RWPE1 (cell line): ENCODE results near the gene ACBD5.
A peak's percentile ranks its signal among the peaks of the same experiment; 100 is the strongest.
"Not testable (repeated sequence)": the region's sequence is repeated elsewhere in the genome, so short reads cannot be mapped to it uniquely, and the experiment has no call there.

Experiments used
- CTCF ChIA-PET: fragments of 350-600 bp; sonication (Branson Sonifier 250); formaldehyde crosslinking; extraction: SDS; loops from one replicate; lab custom pipeline; 2021; lab: Yijun Ruan, JAX
- POLR2A ChIA-PET: fragments of 400-600 bp; formaldehyde crosslinking; extraction: SDS; loops from one replicate; lab custom pipeline; 2020; ENCODE audit warnings: antibody characterized with exemption; ENCODE audit not compliant: low non-redundant PET; lab: Yijun Ruan, JAX
- DNase-seq: peaks from one replicate; pipeline ENCODE4 v3.0.0; 2012; ENCODE audit warnings: low spot score
- H3K27ac ChIP-seq: fragments of 450-650 bp; 2 replicates; pipeline ENCODE4 v1.5.1; 2017
- CTCF ChIP-seq: fragments of 450-650 bp; conservative IDR thresholded peaks from 2 replicates; pipeline ENCODE4 v1.5.1; 2017; ENCODE audit warnings: low read depth, mild to moderate bottlenecking

ACBD5 gene

GRCh38 chr10:27188897-27189296 is 51.7 kb downstream of the ACBD5 start:
- TF ChIP-seq CTCF, result no peak
- no peak overlapping the region for H3K27ac ChIP-seq
- ChIA-PET POLR2A (no interaction called here), CTCF (no interaction called here)
- no peak for DNase-seq

GRCh38 chr10:27188259-27188658 is 52.3 kb downstream of the ACBD5 start:
- no peak for TF ChIP-seq CTCF
- ChIA-PET POLR2A (no interaction called here), CTCF (no interaction called here)

GRCh38 chr10:27169849-27170248 is 70.7 kb downstream of the ACBD5 start:
- POLR2A ChIA-PET, result no interaction called here
- DNase-seq, result no peak
- H3K27ac ChIP-seq, result no peak overlapping the region
- TF ChIP-seq CTCF, result no peak
- CTCF ChIA-PET, result no interaction called here

More at GRCh38 chr10:27188259-27188658, 52.3 kb downstream of the ACBD5 start:
- H3K27ac ChIP-seq, result no peak overlapping the region
- no peak for DNase-seq

GRCh38 chr10:27158421-27158820 is 82.2 kb downstream of the ACBD5 start:
- CTCF ChIA-PET, result interaction anchor here (0.6 kb wide), 2 partner anchors 100 to 166 kb away, joined by 3 read pairs; no protein-coding TSS in a partner anchor
- no peak overlapping the region for H3K27ac ChIP-seq
- no peak for DNase-seq
- POLR2A ChIA-PET, result interaction anchor here (0.5 kb wide), 1 partner anchor 83 kb away, joined by 6 read pairs; no protein-coding TSS in a partner anchor
- no peak for TF ChIP-seq CTCF

- no peak for DNase-seq
- TF ChIP-seq CTCF, result no peak
- peak overlapping the region; percentile 94 for H3K27ac ChIP-seq
- POLR2A ChIA-PET, result interaction anchor here (0.6 kb wide), 1 partner anchor 85 kb away, joined by 4 read pairs; no protein-coding TSS in a partner anchor
- CTCF ChIA-PET, result no interaction called here
Measured at GRCh38 chr10:27157150-27157549, 83.4 kb downstream of the ACBD5 start.

- H3K27ac ChIP-seq, result peak overlapping the region; percentile 94
- CTCF ChIA-PET, DNase-seq: not testable (repeated sequence)
- POLR2A ChIA-PET, result interaction anchor here (0.6 kb wide), 1 partner anchor 85 kb away, joined by 4 read pairs; no protein-coding TSS in a partner anchor
Measured at GRCh38 chr10:27156566-27156965, 84.0 kb downstream of the ACBD5 start.

- peak within 1 kb of the TSS; percentile 94 for H3K27ac ChIP-seq
- TF ChIP-seq CTCF, result no peak
- ChIA-PET POLR2A (no interaction called here), CTCF (interaction anchor here (1.1 kb wide), 1 partner anchor 11 kb away, joined by 5 read pairs; no protein-coding TSS in a partner anchor)
- peak; percentile 95 for DNase-seq
Measured at GRCh38 chr10:27155066-27155754, 85.4 kb downstream of the ACBD5 start, which contains the start of gene MASTL. Gene MASTL (plus strand): TSS chr10:27155352. CDS start chr10:27155427, 75 bp downstream.
